ENCODE data around the gene ZNF14.
"Not testable (repeated sequence)": the region's sequence is repeated elsewhere in the genome, so short reads cannot be mapped to it uniquely, and the experiment has no call there.

ZNF14 gene

DNA sequence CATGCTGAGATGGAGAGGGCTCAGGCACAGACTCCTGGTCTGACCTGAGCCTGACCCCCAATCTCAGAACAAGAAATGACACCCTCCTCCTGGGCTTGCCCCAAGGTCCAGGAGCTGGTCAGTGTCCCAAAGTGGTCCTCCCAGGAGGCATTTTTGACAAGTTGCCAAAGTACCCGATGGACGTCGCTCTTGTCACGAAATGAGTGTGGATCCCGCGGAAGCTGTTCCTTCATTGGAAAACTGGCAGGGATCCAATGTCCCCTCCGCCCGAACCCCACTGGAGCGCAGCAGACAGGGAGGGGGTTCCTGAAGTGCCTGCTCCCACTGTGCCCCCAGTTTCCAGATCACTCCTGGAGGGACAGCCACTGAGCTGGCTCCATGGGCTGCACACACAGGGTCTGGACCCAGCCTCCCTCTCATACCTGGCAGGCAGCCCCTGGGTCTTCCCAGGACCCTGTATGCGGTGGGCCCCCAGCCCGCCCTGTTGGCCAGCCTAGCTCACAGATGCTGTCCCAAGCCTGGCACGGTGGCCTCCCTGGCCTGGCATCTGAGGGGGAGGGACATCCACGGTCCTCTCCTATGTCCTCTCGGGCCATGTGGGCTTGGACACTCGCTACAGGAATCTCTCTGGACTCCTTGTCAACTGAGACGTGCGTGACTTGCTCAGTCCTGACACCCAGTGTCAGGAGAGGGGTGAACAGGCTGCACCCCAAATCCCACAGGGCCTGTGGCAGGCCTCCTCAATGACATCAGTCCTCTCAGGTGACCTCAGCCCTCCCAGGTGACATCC is 12.8 kb upstream of the ZNF14 start:
- Histone ChIP-seq H3K9ac (ENCODE audit: low read length) (no peak overlapping the region), H3K27ac (ENCODE audit: low read depth, low read length) (no peak overlapping the region), H3K4me3 (ENCODE audit: low read depth, low read length) (no peak overlapping the region), H3K9me3 (ENCODE audit: control insufficient read depth, insufficient read depth, low read depth, low read length) (peaks cover 2% of the 10 kb centered on the region; the same call in 1 of the 2 replicates), H3K36me3 (ENCODE audit: control insufficient read depth, insufficient read depth, low read length) (no peaks in the 10 kb centered on the region), H3K27me3 (ENCODE audit: control insufficient read depth, insufficient read depth, low read length) (no peaks in the 10 kb centered on the region; the same call in none of the 2 replicates), H3K4me1 (ENCODE audit: control insufficient read depth, insufficient read depth, low read length) (no peaks in the 10 kb centered on the region)

DNA sequence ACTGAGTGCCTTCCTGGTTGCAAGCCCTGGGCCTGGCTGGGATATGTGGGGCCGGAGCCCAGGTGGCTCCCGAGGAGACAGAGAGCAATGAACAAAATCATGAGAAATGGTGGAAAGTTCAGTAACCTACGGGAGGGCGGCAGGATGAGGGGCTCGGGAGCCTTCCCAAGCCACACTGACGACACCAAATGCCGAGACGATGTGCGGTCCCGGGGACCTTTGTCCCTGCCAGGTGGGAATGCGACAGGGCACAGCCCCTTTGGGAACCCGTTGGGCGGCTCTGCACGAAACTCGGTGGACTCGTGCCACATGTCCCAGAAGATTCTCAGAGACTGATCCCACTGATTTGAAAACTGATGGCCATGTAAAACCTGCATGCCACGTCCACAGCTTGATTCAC is 11.7 kb upstream of the ZNF14 start:
- peaks cover 2% of the 10 kb centered on the region; the same call in 1 of the 2 replicates for H3K9me3 ChIP-seq (ENCODE audit: control insufficient read depth, insufficient read depth, low read depth, low read length)
- no peak overlapping the region for H3K4me3 ChIP-seq (ENCODE audit: low read depth, low read length)
- no peaks in the 10 kb centered on the region; the same call in none of the 2 replicates for H3K27me3 ChIP-seq (ENCODE audit: control insufficient read depth, insufficient read depth, low read length)
- H3K4me1 ChIP-seq (ENCODE audit: control insufficient read depth, insufficient read depth, low read length) = no peaks in the 10 kb centered on the region
- no peak overlapping the region for H3K9ac ChIP-seq (ENCODE audit: low read length)
- H3K27ac ChIP-seq (ENCODE audit: low read depth, low read length) = no peak overlapping the region
- no peaks in the 10 kb centered on the region for H3K36me3 ChIP-seq (ENCODE audit: control insufficient read depth, insufficient read depth, low read length)

GRCh38 chr19:19743921-19744320 is 11.0 kb upstream of the ZNF14 start:
- H3K4me1 ChIP-seq (ENCODE audit: control insufficient read depth, insufficient read depth, low read length); H3K9me3 ChIP-seq (ENCODE audit: control insufficient read depth, insufficient read depth, low read depth, low read length); H3K9ac ChIP-seq (ENCODE audit: low read length); H3K4me3 ChIP-seq (ENCODE audit: low read depth, low read length); H3K36me3 ChIP-seq (ENCODE audit: control insufficient read depth, insufficient read depth, low read length); H3K27me3 ChIP-seq (ENCODE audit: control insufficient read depth, insufficient read depth, low read length); H3K27ac ChIP-seq (ENCODE audit: low read depth, low read length): not testable (repeated sequence)

DNA sequence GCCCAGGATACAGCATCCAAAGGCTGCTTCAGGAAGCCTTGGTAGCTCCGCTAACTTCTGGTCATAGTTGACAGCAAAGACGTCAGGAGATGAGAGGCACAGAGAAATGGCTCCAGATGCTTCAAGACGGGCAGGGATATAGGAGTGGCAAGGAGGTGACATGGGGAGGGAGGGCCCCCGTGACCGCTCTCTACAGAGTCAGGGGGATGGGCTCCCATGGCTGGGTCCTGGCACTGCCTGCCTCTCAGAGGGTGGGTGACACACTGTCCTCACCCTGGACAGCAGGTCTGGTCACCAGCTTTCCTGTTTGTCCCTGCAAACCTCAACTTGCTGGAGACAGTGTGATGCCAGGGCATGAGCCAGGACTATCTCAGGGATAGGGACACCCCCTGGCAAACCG is 10.3 kb upstream of the ZNF14 start:
- no peak overlapping the region for H3K27ac ChIP-seq (ENCODE audit: low read depth, low read length)
- no peak overlapping the region for H3K4me3 ChIP-seq (ENCODE audit: low read depth, low read length)
- H3K9me3 ChIP-seq (ENCODE audit: control insufficient read depth, insufficient read depth, low read depth, low read length) = peaks cover 2% of the 10 kb centered on the region; the same call in 1 of the 2 replicates
- no peaks in the 10 kb centered on the region for H3K4me1 ChIP-seq (ENCODE audit: control insufficient read depth, insufficient read depth, low read length)
- H3K36me3 ChIP-seq (ENCODE audit: control insufficient read depth, insufficient read depth, low read length) = no peaks in the 10 kb centered on the region
- no peaks in the 10 kb centered on the region; the same call in none of the 2 replicates for H3K27me3 ChIP-seq (ENCODE audit: control insufficient read depth, insufficient read depth, low read length)
- no peak overlapping the region for H3K9ac ChIP-seq (ENCODE audit: low read length)

GRCh38 chr19:19742773-19743172 is 9.9 kb upstream of the ZNF14 start:
- Histone ChIP-seq H3K4me1 (ENCODE audit: control insufficient read depth, insufficient read depth, low read length) (no peaks in the 10 kb centered on the region), H3K27me3 (ENCODE audit: control insufficient read depth, insufficient read depth, low read length) (no peaks in the 10 kb centered on the region; the same call in none of the 2 replicates), H3K9me3 (ENCODE audit: control insufficient read depth, insufficient read depth, low read depth, low read length) (peaks cover 2% of the 10 kb centered on the region; the same call in 1 of the 2 replicates), H3K36me3 (ENCODE audit: control insufficient read depth, insufficient read depth, low read length) (no peaks in the 10 kb centered on the region), H3K4me3 (ENCODE audit: low read depth, low read length) (no peak overlapping the region), H3K9ac (ENCODE audit: low read length) (no peak overlapping the region), H3K27ac (ENCODE audit: low read depth, low read length) (no peak overlapping the region)

DNA sequence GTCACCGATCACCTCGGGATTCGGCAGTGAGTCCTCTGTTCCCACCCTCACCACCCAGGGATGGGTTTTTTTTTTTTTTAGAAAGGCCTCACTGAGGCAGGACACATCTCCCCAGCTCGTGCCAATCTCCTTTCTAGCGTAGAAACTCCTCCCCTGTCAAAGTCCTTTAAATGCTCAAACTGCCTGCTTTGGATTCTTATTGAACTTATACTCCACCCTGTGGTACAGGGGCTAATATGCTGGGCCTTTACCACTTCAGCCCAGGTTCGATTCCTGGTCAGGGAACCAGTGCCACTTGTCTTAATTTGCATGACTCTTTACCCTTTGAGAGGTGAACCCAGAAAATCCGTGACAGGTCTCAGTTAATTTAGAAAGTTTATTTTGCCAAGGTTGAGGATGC is 8.3 kb upstream of the ZNF14 start:
- Histone ChIP-seq H3K36me3 (ENCODE audit: control insufficient read depth, insufficient read depth, low read length) (no peaks in the 10 kb centered on the region), H3K27me3 (ENCODE audit: control insufficient read depth, insufficient read depth, low read length) (no peaks in the 10 kb centered on the region; the same call in none of the 2 replicates), H3K27ac (ENCODE audit: low read depth, low read length) (no peak overlapping the region), H3K4me3 (ENCODE audit: low read depth, low read length) (no peak overlapping the region), H3K4me1 (ENCODE audit: control insufficient read depth, insufficient read depth, low read length) (no peaks in the 10 kb centered on the region), H3K9ac (ENCODE audit: low read length) (no peak overlapping the region), H3K9me3 (ENCODE audit: control insufficient read depth, insufficient read depth, low read depth, low read length) (peaks cover 2% of the 10 kb centered on the region; the same call in 1 of the 2 replicates)

DNA sequence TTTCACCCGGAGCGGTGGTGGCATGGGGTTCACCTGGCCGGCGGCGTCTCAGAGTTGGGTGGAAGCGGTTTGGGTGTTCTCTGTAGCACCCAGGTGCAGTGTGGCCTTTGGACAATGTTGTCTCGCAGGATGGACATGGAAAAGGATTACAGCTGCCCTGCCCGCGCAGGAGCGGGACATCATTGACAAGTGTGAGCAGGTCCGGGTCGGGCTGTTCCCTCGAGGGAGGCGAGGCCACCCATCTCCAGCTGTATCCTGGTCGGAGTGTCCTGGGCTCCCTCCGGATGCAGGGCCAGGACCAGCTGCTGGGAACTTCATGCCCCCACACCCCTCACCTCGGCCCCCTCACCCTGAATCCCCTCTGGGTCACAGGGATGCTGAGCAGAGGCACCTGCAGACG is 7.8 kb upstream of the ZNF14 start:
- Histone ChIP-seq H3K4me3 (ENCODE audit: low read depth, low read length) (no peak overlapping the region), H3K4me1 (ENCODE audit: control insufficient read depth, insufficient read depth, low read length) (no peaks in the 10 kb centered on the region), H3K27ac (ENCODE audit: low read depth, low read length) (no peak overlapping the region), H3K9me3 (ENCODE audit: control insufficient read depth, insufficient read depth, low read depth, low read length) (0 out of 2 replicates have a peak, but pooled peaks cover 2% of the 10 kb centered on the region), H3K36me3 (ENCODE audit: control insufficient read depth, insufficient read depth, low read length) (no peaks in the 10 kb centered on the region), H3K27me3 (ENCODE audit: control insufficient read depth, insufficient read depth, low read length) (no peaks in the 10 kb centered on the region; the same call in none of the 2 replicates), H3K9ac (ENCODE audit: low read length) (no peak overlapping the region)

GRCh38 chr19:19738564-19738963 is 5.7 kb upstream of the ZNF14 start:
- Histone ChIP-seq H3K4me3 (ENCODE audit: low read depth, low read length) (no peak overlapping the region), H3K9me3 (ENCODE audit: control insufficient read depth, insufficient read depth, low read depth, low read length) (no peaks in the 10 kb centered on the region), H3K36me3 (ENCODE audit: control insufficient read depth, insufficient read depth, low read length) (no peaks in the 10 kb centered on the region), H3K27ac (ENCODE audit: low read depth, low read length) (no peak overlapping the region), H3K4me1 (ENCODE audit: control insufficient read depth, insufficient read depth, low read length) (no peaks in the 10 kb centered on the region), H3K27me3 (ENCODE audit: control insufficient read depth, insufficient read depth, low read length) (no peaks in the 10 kb centered on the region; the same call in none of the 2 replicates), H3K9ac (ENCODE audit: low read length) (no peak overlapping the region)

DNA sequence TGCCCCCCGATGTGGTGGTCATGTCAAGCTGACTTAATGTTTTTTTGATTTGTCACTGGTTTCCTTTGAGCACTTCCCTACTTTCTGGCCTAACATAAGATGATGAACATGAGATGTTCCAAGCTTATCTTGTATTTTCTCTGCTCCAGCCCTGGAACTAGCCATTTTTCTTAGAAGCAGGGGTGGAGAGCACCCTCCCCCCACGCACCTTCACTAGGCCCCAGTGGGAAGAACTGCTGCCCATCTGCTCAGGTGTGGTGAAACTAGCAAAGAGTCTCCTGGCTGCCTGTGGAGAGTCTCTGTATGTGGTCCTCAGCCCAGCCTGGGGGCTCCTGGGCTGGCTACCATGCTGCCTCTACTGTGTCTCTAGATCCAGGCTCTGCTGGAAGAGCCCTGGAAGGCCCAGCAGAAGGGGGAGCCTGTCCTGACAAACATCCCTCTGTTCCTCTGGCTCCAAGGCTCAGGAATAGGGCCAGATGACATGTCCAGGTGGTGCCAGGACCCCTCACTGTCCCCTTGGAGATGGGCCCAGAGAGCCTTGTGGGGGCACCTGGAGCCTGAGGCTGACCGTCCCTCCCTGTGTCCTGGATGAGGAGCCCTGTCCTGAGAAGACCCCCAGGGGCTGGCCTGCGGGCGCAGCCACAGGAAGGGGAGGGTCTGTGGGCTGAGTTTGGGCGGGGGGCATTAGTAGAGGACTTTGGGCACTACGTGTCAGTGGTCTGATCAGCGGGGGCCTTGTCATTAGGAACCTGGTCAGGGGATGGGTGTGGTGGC is 4.8 kb upstream of the ZNF14 start:
- Histone ChIP-seq H3K4me3 (ENCODE audit: low read depth, low read length) (no peak overlapping the region), H3K27ac (ENCODE audit: low read depth, low read length) (no peak overlapping the region), H3K36me3 (ENCODE audit: control insufficient read depth, insufficient read depth, low read length) (no peaks in the 10 kb centered on the region), H3K9me3 (ENCODE audit: control insufficient read depth, insufficient read depth, low read depth, low read length) (no peaks in the 10 kb centered on the region), H3K9ac (ENCODE audit: low read length) (no peak overlapping the region), H3K4me1 (ENCODE audit: control insufficient read depth, insufficient read depth, low read length) (no peaks in the 10 kb centered on the region), H3K27me3 (ENCODE audit: control insufficient read depth, insufficient read depth, low read length) (peaks cover 1% of the 10 kb centered on the region; the same call in 1 of the 2 replicates)

GRCh38 chr19:19721896-19722295 is 11.0 kb downstream of the ZNF14 start:
- Histone ChIP-seq H3K27ac (ENCODE audit: low read depth, low read length) (no peak overlapping the region), H3K4me1 (ENCODE audit: control insufficient read depth, insufficient read depth, low read length) (no peaks in the 10 kb centered on the region), H3K27me3 (ENCODE audit: control insufficient read depth, insufficient read depth, low read length) (no peaks in the 10 kb centered on the region), H3K9me3 (ENCODE audit: control insufficient read depth, insufficient read depth, low read depth, low read length) (peaks cover 56% of the 10 kb centered on the region), H3K9ac (ENCODE audit: low read length) (no peak overlapping the region), H3K36me3 (ENCODE audit: control insufficient read depth, insufficient read depth, low read length) (no peaks in the 10 kb centered on the region; the same call in 1 of the 2 replicates), H3K4me3 (ENCODE audit: low read depth, low read length) (no peak overlapping the region)

GRCh38 chr19:19719798-19720197 is 13.1 kb downstream of the ZNF14 start:
- Histone ChIP-seq H3K27ac (ENCODE audit: low read depth, low read length) (no peak overlapping the region), H3K9me3 (ENCODE audit: control insufficient read depth, insufficient read depth, low read depth, low read length) (peaks cover 73% of the 10 kb centered on the region), H3K4me3 (ENCODE audit: low read depth, low read length) (no peak overlapping the region), H3K36me3 (ENCODE audit: control insufficient read depth, insufficient read depth, low read length) (peaks cover 7% of the 10 kb centered on the region; the same call in 1 of the 2 replicates), H3K27me3 (ENCODE audit: control insufficient read depth, insufficient read depth, low read length) (no peaks in the 10 kb centered on the region), H3K4me1 (ENCODE audit: control insufficient read depth, insufficient read depth, low read length) (no peaks in the 10 kb centered on the region), H3K9ac (ENCODE audit: low read length) (no peak overlapping the region)
